Gastroesophageal sphincter (tissue), 4 donors: Measurements from ENCODE around the gene CACFD1. TPM values are rescaled to one million over a fixed set of nuclear protein-coding genes. Genes with fewer than 3 reads are reported as not detected.

Experiments used
- ATAC-seq: fragments of 150-250 bp; one replicate; pipeline ENCODE4 v1.9.1; 2016; ENCODE audit warnings: mild to moderate bottlenecking, moderate library complexity
- H3K27ac ChIP-seq, 4 donors: fragments of 200-600 bp; sonication (generic) in 3 of 4; 1 replicate in 3 of 4; 2 replicates in 1 of 4; pipeline ENCODE4 v1.5.1; 2016 to 2019
- H3K27me3 ChIP-seq: fragments of 200-600 bp; sonication (generic); one replicate; pipeline ENCODE4 v1.5.1; 2019
- H3K36me3 ChIP-seq, 2 donors: fragments of 200-600 bp; sonication (generic); one replicate each; pipeline ENCODE4 v1.5.1; 2019; ENCODE audit warnings: control low read depth in 1 of 2
- H3K4me1 ChIP-seq, 3 donors: fragments of 200-600 bp; sonication (generic); 1 replicate in 2 of 3; 2 replicates in 1 of 3; pipeline ENCODE4 v1.5.1; 2016 to 2019; ENCODE audit warnings: control low read depth in 2 of 3
- H3K4me3 ChIP-seq, 2 donors: fragments of 200-600 bp; sonication (generic); one replicate each; pipeline ENCODE4 v1.5.1; 2019; ENCODE audit warnings: mild to moderate bottlenecking in 1 of 2, moderate library complexity in 1 of 2
- H3K9me3 ChIP-seq, 3 donors: fragments of 200-600 bp; sonication (generic); one replicate each; pipeline ENCODE4 v1.5.1; 2017 to 2019; ENCODE audit warnings: control low read depth in 2 of 3
- CTCF ChIP-seq, 4 experiments: fragments of 200-600 bp in 2 of 4; fragments of 450-650 bp in 2 of 4; sonication (generic) in 1 of 4; IDR thresholded peaks; one replicate each; pipeline ENCODE4 v1.5.1; 2017 to 2019; ENCODE audit warnings: antibody characterized with exemption in 4 of 4, mild to moderate bottlenecking in 2 of 4, moderate library complexity in 2 of 4
- EP300 ChIP-seq: sonication (generic); formaldehyde crosslinking; IDR thresholded peaks from one replicate; pipeline ENCODE4 v1.6.1; 2017; ENCODE audit warnings: antibody characterized with exemption, mild to moderate bottlenecking
- POLR2A ChIP-seq, 2 donors: fragments of 450-650 bp; IDR thresholded peaks; one replicate each; pipeline ENCODE4 v1.6.1; 2017; ENCODE audit warnings: antibody characterized with exemption in 2 of 2, mild to moderate bottlenecking in 2 of 2, moderate library complexity in 1 of 2
- POLR2AphosphoS5 ChIP-seq: sonication (generic); formaldehyde crosslinking; IDR thresholded peaks from one replicate; pipeline ENCODE4 v1.6.1; 2017; ENCODE audit warnings: antibody characterized with exemption
- WGBS, 2 donors: methylation state at CpG; one replicate each; pipeline ENCODE4 v1.1.5; 2018; ENCODE audit warnings: low coverage in 1 of 2; 5-methylcytosine and 5-hydroxymethylcytosine counted together
- total RNA-seq, 4 donors: library from RNA; depleted of rRNA; stranded (reverse); fragments of >200 nt; gene quantifications; one replicate each; pipeline ENCODE4 v1.1.0, GENCODE V29; 2016

CACFD1 gene
- total RNA-seq, 4 donors from 2014 or later, result 15.3 to 22.3 (median 16.0) TPM

DNA sequence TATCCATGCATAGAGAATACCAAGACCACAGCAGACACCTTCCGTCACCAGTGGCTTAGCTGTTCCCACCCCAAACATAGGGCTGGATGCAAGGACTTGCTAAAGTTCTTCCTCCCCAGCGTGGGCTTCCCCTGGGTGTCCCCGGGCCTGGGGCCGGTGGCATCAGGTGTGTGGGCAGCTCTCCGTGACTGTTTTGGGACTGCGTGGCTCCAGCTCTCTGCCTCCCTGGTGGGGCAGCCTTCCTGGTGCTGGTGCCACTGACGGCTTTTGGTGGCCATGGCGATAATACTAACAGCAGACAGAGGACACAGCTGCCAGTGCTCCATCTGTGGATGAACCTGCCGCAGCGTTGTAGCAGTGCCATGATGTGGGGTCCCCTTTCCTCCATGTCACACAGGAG is 4.9 kb downstream of the CACFD1 start:
- TF ChIP-seq POLR2AphosphoS5, result no peak
- no peak for TF ChIP-seq EP300
- no peak for TF ChIP-seq POLR2A (IDR thresholded peaks at IDR 0.05)
- TF ChIP-seq CTCF (IDR thresholded peaks at IDR 0.05), result no peak
- H3K27me3 ChIP-seq, result no peaks in the 10 kb centered on the region
- WGBS, 2 donors, result no CpG with 5 or more reads among the region's 10 CpGs
- H3K4me3 ChIP-seq, result no peak overlapping the region
- ATAC-seq, result no peak
- peaks cover 0 to 57% of the 10 kb centered on the region in 2 donors for H3K36me3 ChIP-seq
- H3K9me3 ChIP-seq, result no peaks in the 10 kb centered on the region
- no peak overlapping the region for H3K27ac ChIP-seq
- H3K4me1 ChIP-seq, result peaks cover 0 to 20% (median 0%) of the 10 kb centered on the region in 3 donors

DNA sequence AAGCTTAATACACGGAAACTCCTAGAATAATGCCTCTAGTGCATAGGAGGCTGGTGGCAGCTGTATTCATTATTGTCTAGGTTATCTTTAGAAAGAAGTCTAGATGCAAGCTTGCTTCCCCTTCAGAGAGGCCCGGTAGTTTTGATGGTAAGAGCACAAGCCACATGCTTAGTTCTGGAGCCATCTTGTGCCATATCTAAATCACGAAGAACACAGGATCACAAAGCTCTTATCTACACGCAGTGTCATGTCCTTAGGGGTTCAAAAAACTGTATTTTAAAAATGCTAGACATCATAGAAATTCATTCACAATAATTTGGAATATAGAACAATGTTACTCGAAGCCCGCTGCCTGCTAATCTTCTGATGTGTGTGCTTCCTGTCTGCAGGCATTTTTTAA is 6.2 kb downstream of the CACFD1 start:
- peaks cover 0 to 12% (median 0%) of the 10 kb centered on the region in 3 donors for H3K4me1 ChIP-seq
- TF ChIP-seq POLR2AphosphoS5 (no peak), EP300 (no peak), POLR2A (IDR thresholded peaks at IDR 0.05) (no peak), CTCF (IDR thresholded peaks at IDR 0.05) (no peak)
- H3K36me3 ChIP-seq, result peaks cover 0 to 60% of the 10 kb centered on the region in 2 donors
- H3K4me3 ChIP-seq, result no peak overlapping the region
- WGBS, 2 donors, result 75 to 85% methylated on average over 6 of the region's 6 CpGs
- H3K9me3 ChIP-seq, result no peaks in the 10 kb centered on the region
- no peak overlapping the region for H3K27ac ChIP-seq
- H3K27me3 ChIP-seq, result no peaks in the 10 kb centered on the region
- ATAC-seq, result no peak

DNA sequence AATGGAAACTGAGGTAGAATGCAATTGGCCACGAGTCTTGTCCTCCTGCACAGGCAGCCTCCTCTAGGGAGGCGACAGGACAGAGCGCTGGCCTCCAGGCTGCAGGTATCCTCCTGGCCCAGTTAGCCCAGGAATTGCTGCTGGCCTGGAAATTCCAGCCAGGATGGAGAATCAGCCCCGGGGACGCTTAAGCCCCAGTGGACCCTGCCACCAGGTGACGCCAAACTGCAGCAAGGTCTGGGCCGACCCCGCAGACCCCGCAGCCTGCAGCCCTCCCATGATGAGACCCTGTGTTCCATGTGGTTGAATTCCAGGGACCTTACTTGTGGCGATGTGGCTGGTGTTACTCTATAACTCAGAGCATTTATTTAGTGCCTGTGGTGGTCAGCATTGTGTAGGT is 7.3 kb downstream of the CACFD1 start:
- Histone ChIP-seq H3K4me1 (peaks cover 0 to under 1% (median 0%) of the 10 kb centered on the region in 3 donors), H3K27me3 (no peaks in the 10 kb centered on the region), H3K27ac (no peak overlapping the region), H3K36me3 (peaks cover 0 to 60% of the 10 kb centered on the region in 2 donors), H3K9me3 (no peaks in the 10 kb centered on the region), H3K4me3 (no peak overlapping the region)
- no peak for TF ChIP-seq POLR2AphosphoS5
- TF ChIP-seq CTCF (IDR thresholded peaks at IDR 0.05), result no peak
- no peak for TF ChIP-seq EP300
- TF ChIP-seq POLR2A (IDR thresholded peaks at IDR 0.05), result no peak
- 100% methylated on average over 1 of the region's 10 CpGs; no CpG with 5 or more reads in 1 of the 2 donors for WGBS, 2 donors
- ATAC-seq, result no peak

DNA sequence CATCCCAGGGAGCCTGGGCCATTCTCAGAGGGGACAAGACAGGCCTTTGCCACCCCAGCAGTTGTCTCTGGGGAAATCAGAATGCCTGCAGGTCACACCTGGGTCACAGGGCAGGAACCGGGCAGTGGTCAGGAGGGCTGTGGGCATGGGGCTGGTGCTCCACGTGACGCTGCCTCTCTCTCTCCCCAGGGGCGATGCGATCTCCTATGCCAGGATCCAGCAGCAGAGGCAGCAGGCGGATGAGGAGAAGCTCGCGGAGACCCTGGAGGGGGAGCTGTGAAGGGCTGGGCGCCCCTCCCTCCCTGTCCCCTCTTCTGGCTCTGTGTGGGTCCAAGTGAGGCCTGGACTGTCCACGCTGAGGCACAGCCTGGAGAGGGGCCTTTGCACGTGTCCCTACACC is 8.6 kb downstream of the CACFD1 start:
- Histone ChIP-seq H3K4me1 (no peaks in the 10 kb centered on the region), H3K36me3 (peaks cover 0 to 57% of the 10 kb centered on the region in 2 donors), H3K27ac (no peak overlapping the region), H3K27me3 (no peaks in the 10 kb centered on the region), H3K9me3 (no peaks in the 10 kb centered on the region), H3K4me3 (no peak overlapping the region)
- no CpG with 5 or more reads among the region's 11 CpGs for WGBS, 2 donors
- no peak for ATAC-seq
- no peak for TF ChIP-seq POLR2A (IDR thresholded peaks at IDR 0.05)
- no peak for TF ChIP-seq CTCF (IDR thresholded peaks at IDR 0.05)
- no peak for TF ChIP-seq POLR2AphosphoS5
- no peak for TF ChIP-seq EP300

DNA sequence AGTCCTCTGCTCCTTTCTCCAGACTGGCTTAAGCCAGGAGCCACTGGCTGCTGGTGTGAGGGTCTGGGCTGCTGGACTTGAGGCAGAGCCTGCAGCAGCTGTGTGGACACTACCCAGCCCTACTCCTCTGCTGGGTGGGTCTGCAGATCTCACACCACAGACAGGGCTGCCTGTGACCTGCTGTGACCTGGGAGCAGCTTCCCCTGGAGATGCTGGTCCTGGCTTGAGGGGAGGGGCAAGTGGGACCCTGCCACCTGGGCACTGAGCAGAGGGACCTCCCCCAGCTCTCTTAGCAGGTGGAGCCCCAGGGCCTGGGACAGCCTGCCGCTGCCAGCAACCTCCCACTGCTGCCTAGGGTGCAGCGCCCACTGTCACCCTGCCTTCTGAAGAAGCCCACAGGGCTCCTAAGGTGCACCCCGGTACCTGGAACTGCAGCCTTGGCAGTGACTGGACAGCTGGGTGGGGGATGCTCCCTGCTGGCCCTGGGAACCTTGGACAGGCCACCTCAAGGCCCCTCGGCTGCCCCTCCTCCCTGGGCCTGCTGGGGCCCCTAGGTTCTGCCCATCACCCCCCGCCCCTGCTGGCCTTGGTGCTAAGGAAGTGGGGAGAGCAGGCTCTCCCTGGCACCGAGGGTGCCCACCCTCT is 9.1 kb downstream of the CACFD1 start:
- no peak for ATAC-seq
- no CpG with 5 or more reads among the region's 6 CpGs for WGBS, 2 donors
- H3K27me3 ChIP-seq, result no peaks in the 10 kb centered on the region
- peaks cover 0 to 57% of the 10 kb centered on the region in 2 donors for H3K36me3 ChIP-seq
- no peaks in the 10 kb centered on the region for H3K9me3 ChIP-seq
- no peak overlapping the region for H3K4me3 ChIP-seq
- H3K4me1 ChIP-seq, result no peaks in the 10 kb centered on the region
- H3K27ac ChIP-seq, result no peak overlapping the region
- TF ChIP-seq CTCF (IDR thresholded peaks at IDR 0.05), result no peak
- TF ChIP-seq POLR2A (IDR thresholded peaks at IDR 0.05), result no peak
- TF ChIP-seq POLR2AphosphoS5, result no peak
- TF ChIP-seq EP300, result no peak
